HUES6 (cell line): ENCODE data around the gene STXBP6.
"Not testable (repeated sequence)": the region's sequence is repeated elsewhere in the genome, so short reads cannot be mapped to it uniquely, and the experiment has no call there.

ENCODE experiments used
- H3K27ac ChIP-seq: 2 replicates; pipeline ENCODE4 v1.7.0; 2013; ENCODE audit warnings: low read depth, mild to moderate bottlenecking, low read length, inconsistent platforms
- H3K27me3 ChIP-seq: 2 replicates; pipeline ENCODE4 v1.6.1; 2013; ENCODE audit warnings: low read length; ENCODE audit not compliant: control insufficient read depth, insufficient read depth
- H3K36me3 ChIP-seq: 2 replicates; pipeline ENCODE4 v1.6.1; 2013; ENCODE audit warnings: low read length; ENCODE audit not compliant: control insufficient read depth, insufficient read depth
- H3K4me1 ChIP-seq: 2 replicates; pipeline ENCODE4 v1.6.1; 2013; ENCODE audit warnings: low read length; ENCODE audit not compliant: control insufficient read depth, insufficient read depth
- H3K4me3 ChIP-seq: 2 replicates; pipeline ENCODE4 v1.5.1; 2013; ENCODE audit warnings: low read depth, low read length
- H3K9ac ChIP-seq: one replicate; pipeline ENCODE4 v1.6.1; 2013; ENCODE audit warnings: mild to moderate bottlenecking, low read length
- H3K9me3 ChIP-seq: 2 replicates; pipeline ENCODE4 v1.6.1; 2013; ENCODE audit warnings: low read depth, low read length; ENCODE audit not compliant: control insufficient read depth, insufficient read depth

The STXBP6 gene

DNA sequence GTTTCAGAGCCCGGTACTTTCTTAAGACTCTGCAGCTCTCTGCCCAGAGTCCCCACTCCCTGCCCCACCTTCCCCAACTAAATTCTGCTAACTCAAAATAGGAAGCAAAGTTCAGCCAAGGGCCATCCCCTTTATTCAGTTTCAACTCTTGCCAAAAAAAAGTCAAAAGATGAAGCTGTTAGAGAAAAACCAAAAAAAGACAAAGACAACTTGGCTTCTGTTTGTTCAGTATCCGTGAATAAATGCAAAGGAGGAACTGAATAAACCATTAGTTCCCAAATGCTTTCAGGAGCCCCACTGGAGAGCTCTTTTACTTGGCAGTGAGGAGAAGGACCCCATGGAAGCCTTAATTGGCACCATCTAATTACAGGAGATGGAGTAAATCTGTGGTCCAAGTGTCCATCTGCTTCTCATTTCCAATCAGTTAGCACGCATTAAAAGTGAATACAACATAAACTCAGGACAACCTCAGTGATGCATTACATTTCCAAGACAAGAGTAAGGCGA lies 260.5 kb downstream of the STXBP6 start:
- no peak overlapping the region for H3K9ac ChIP-seq
- H3K27me3 ChIP-seq = no peaks in the 10 kb centered on the region
- no peaks in the 10 kb centered on the region for H3K4me1 ChIP-seq
- H3K9me3 ChIP-seq = no peaks in the 10 kb centered on the region
- no peak overlapping the region for H3K27ac ChIP-seq
- no peak overlapping the region for H3K4me3 ChIP-seq
- H3K36me3 ChIP-seq = no peaks in the 10 kb centered on the region

DNA sequence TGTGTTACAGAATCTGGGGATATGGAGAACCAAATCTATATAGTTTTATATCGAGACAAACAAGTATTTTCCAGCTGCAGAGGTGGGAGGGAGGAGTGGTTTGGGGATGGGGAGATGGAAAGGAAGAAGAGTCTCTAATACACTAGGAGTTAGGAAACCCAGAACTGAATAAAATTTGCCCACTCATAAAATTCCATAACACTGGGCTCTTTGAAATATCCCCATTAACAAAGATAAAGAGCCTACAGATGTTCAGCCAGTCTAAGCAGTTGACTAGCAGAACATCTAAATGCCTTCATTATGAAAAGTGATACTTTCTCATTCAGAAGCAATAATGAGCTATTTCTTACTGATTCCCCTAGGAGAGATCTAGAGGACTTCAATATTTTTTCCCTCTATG lies 264.2 kb downstream of the STXBP6 start:
- no peak overlapping the region for H3K9ac ChIP-seq
- H3K4me1 ChIP-seq = no peaks in the 10 kb centered on the region
- no peaks in the 10 kb centered on the region for H3K36me3 ChIP-seq
- H3K27ac ChIP-seq = no peak overlapping the region
- H3K9me3 ChIP-seq = no peaks in the 10 kb centered on the region
- no peaks in the 10 kb centered on the region for H3K27me3 ChIP-seq
- H3K4me3 ChIP-seq = no peak overlapping the region

DNA sequence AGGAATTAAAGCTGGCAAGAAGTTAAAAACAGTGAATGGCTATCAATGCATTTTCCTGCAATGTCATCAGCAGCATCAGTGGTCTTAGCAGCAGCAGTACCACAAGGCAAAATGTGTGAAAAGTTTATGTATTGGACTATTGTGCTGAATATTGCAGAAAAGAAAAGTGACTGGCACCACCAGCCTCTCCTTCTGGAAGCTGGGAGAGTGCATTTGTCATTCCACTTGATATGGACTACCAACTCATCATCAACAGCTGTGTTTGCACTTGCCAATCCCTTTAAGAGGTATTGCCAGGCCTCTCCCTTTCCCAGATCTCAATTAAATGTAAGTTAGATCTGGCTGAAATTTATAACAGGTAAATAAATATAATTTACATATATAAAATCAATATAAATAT lies 265.0 kb downstream of the STXBP6 start:
- Histone ChIP-seq H3K9me3 (no peaks in the 10 kb centered on the region), H3K27me3 (no peaks in the 10 kb centered on the region), H3K4me1 (no peaks in the 10 kb centered on the region), H3K9ac (no peak overlapping the region), H3K27ac (no peak overlapping the region), H3K4me3 (no peak overlapping the region), H3K36me3 (no peaks in the 10 kb centered on the region)

DNA sequence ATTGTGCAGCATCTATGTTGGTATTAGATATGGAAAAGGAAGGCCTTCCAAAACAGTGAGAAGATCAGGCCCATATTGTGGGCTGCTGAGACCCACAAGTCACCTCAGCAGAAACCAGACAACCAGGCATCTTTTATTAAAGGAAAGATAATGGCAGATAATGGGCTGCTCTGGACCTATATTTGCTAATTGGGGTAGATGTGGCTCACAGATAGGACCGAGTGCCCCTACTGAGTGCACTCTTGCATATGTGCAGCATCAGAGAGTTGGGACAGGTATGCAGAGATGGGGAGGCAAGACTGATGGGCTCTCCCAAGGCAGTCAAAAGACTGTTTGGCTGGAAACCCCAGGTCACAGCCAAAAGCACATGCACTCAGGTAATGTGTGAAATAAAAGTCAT lies 266.2 kb downstream of the STXBP6 start:
- Histone ChIP-seq H3K27me3 (no peaks in the 10 kb centered on the region), H3K9ac (no peak overlapping the region), H3K4me3 (no peak overlapping the region), H3K9me3 (no peaks in the 10 kb centered on the region), H3K27ac (no peak overlapping the region), H3K36me3 (no peaks in the 10 kb centered on the region), H3K4me1 (no peaks in the 10 kb centered on the region)

DNA sequence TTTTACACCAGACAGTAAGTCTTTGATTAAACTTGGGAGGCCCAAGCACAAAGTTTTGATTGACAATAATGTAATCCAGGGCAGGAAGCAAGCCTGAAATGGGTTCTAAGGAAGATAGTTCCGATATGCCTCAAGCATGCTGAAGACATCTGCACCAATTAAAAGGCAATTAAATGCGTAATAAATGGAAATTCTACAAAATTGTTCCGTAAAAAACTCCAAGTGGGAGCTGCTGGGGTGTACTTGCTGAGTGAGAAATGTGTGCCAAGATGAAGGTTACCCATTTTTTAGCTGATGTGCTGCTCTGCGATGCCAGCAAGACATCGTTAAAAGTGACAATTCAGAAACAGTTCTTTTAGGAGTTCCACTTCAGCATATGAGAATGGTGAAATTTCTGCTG lies 269.7 kb downstream of the STXBP6 start:
- no peak overlapping the region for H3K9ac ChIP-seq
- H3K36me3 ChIP-seq = no peaks in the 10 kb centered on the region
- H3K4me1 ChIP-seq = 0 out of 2 replicates have a peak, but pooled peaks cover 6% of the 10 kb centered on the region
- no peaks in the 10 kb centered on the region for H3K9me3 ChIP-seq
- no peaks in the 10 kb centered on the region for H3K27me3 ChIP-seq
- no peak overlapping the region for H3K4me3 ChIP-seq
- no peak overlapping the region for H3K27ac ChIP-seq

DNA sequence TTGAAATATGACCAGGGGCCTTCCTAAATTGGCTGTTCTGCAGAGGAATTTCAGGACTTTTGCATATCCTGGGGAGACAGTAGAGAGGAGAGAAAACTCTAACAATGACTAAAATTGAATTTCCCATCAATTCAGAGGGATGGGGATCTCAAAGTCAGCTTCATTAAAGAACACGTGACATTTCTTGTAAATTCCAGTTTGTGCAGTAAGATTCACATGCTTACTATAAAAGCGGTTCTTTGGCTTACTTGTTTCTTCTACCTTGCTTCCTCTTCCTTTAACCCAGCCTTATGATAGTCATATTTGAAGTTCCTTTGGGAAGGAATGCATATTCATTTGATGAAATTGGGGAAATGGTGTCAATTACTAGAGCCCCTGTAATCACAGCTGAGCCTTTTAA lies 272.3 kb downstream of the STXBP6 start:
- no peaks in the 10 kb centered on the region for H3K27me3 ChIP-seq
- no peak overlapping the region for H3K9ac ChIP-seq
- H3K36me3 ChIP-seq = no peaks in the 10 kb centered on the region
- 0 out of 2 replicates have a peak, but pooled peaks cover 6% of the 10 kb centered on the region for H3K4me1 ChIP-seq
- no peaks in the 10 kb centered on the region for H3K9me3 ChIP-seq
- no peak overlapping the region for H3K27ac ChIP-seq
- no peak overlapping the region for H3K4me3 ChIP-seq

DNA sequence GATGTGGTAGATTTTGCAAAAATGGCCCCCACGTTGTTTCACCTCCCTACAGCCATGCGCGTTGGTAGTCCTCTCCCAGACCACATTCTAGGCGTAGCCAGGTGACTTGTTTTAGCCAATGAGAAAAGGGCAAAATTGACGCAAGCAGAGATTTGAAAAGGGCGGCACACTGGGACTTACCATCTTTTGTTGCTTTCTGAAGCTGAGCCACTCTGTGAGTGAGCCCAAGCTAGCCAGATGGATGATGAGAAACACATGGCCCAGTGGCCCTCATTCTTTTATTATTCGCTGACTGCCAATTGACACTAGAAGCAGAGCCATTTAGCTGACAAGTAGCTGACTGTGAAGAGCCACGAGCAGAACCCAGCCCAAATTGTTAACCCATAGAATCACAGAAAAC lies 274.0 kb downstream of the STXBP6 start:
- H3K4me1 ChIP-seq = 0 out of 2 replicates have a peak, but pooled peaks cover 6% of the 10 kb centered on the region
- H3K36me3 ChIP-seq = no peaks in the 10 kb centered on the region
- H3K27ac ChIP-seq = no peak overlapping the region
- H3K27me3 ChIP-seq = no peaks in the 10 kb centered on the region
- no peak overlapping the region for H3K4me3 ChIP-seq
- H3K9ac ChIP-seq = no peak overlapping the region
- no peaks in the 10 kb centered on the region for H3K9me3 ChIP-seq

DNA sequence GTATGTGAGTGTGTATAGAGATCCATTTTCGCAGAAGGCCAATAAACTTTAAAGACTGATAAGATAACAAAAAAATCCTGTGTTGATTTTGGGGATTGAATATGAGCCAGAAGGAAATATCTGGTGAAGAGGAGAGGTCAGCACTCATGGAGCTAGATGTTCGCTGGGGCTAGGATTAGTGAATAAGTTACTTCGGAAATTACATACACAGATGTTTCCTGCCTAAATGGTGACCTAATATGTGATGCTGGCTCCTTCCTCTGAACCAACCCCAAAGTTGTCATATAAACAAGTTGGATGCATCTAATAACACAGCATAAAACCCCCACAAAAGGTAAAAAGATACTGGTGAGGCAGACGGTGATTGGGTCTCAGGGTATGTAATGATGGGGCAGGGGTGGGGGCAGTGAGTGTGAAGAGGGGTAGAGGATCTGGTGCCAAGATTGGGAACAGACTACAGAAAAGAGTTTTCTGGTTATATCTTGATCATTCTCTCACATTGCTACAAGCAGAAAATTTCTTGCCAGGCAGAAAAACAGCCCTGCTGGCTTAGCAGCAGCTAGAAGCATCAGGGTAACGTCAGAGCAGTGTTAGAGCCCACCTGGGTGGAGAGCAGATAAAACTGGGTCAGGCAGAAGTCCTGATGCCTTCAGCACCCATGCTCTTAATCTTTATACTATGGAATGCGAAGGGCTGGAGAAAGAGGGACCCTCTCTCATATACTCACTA lies 275.6 kb downstream of the STXBP6 start:
- Histone ChIP-seq H3K36me3 (no peaks in the 10 kb centered on the region), H3K4me1 (0 out of 2 replicates have a peak, but pooled peaks cover 6% of the 10 kb centered on the region), H3K9ac (no peak overlapping the region), H3K27ac (no peak overlapping the region), H3K4me3 (no peak overlapping the region), H3K9me3 (no peaks in the 10 kb centered on the region), H3K27me3 (no peaks in the 10 kb centered on the region)

DNA sequence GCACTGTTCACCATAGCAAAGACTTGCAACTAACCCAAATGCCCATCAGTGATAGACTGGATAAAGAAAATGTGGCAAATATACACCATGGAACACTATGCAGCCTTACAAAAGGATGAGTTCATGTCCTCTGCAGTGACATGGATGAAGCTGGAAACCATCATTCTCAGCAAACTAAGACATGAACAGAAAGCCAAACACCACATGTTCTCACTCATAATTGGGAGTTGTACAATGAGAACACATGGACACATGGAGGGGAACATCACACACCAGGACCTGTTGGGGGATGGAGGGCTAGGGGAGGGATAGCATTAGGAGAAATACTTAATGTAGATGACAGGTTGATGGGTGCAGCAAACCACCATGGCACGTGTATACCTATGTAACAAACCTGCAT lies 276.4 kb downstream of the STXBP6 start:
- H3K9me3 ChIP-seq, H3K4me3 ChIP-seq, H3K27ac ChIP-seq, H3K36me3 ChIP-seq, H3K27me3 ChIP-seq, H3K9ac ChIP-seq, H3K4me1 ChIP-seq: not testable (repeated sequence)

DNA sequence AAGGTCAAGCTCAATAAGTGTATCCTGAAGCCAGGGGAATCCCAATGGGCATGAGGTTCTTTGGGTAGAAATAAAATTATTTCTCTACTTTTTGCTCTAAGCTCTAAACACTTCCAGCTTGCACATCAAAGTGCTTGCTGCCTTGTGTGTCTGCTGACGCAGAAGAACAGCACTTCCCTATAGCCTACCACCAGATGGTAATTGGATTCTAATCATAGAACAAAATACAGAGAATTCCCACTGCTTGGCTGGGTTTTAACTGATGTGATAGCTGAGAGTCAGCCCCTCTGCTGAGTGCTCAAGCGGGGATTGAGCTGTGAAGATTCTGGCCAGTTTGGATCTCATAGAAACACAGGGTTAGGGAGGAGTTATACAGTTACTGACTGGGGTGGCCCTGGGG lies 283.5 kb downstream of the STXBP6 start:
- no peaks in the 10 kb centered on the region for H3K27me3 ChIP-seq
- no peaks in the 10 kb centered on the region for H3K9me3 ChIP-seq
- no peak overlapping the region for H3K4me3 ChIP-seq
- H3K27ac ChIP-seq = no peak overlapping the region
- H3K9ac ChIP-seq = no peak overlapping the region
- no peaks in the 10 kb centered on the region for H3K4me1 ChIP-seq
- H3K36me3 ChIP-seq = no peaks in the 10 kb centered on the region

DNA sequence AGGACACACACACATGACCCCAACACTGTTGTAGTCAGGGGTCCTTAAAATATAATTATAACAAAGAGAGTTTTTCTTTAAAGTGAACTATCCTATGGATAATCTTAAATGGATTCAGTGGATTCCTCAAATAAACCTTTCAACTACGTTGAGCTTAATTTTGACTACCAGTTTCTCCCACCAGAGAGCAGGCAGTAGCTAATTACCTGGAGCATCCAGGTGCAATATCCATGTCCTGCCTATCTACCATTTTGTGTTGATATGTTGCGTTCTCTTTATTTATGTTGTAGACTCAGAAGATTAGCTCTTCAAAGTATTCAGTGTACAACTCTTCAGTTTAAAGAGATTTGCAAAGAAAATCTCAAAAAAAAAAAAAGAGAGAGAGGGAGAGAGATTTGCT lies 288.8 kb downstream of the STXBP6 start:
- Histone ChIP-seq H3K9me3 (no peaks in the 10 kb centered on the region), H3K4me3 (no peak overlapping the region), H3K4me1 (no peaks in the 10 kb centered on the region), H3K27ac (no peak overlapping the region), H3K27me3 (0 out of 2 replicates have a peak, but pooled peaks cover 2% of the 10 kb centered on the region), H3K36me3 (no peaks in the 10 kb centered on the region), H3K9ac (no peak overlapping the region)
